SK-N-SH (cell line): ENCODE data around the gene RGL1. TPM values are rescaled to one million over a fixed set of nuclear protein-coding genes. Genes with fewer than 3 reads are reported as not detected.

Experiments used
- CTCF ChIA-PET: fragments of 300-600, 350-600 bp; formaldehyde crosslinking; extraction: SDS; loops from one replicate; lab custom pipeline; 2021; lab: Yijun Ruan, JAX
- POLR2A ChIA-PET: fragments of 350-600 bp; sonication (Branson Sonifier 250); formaldehyde crosslinking; extraction: SDS; loops from one replicate; lab custom pipeline; 2020; ENCODE audit warnings: antibody characterized with exemption, inconsistent platforms; lab: Yijun Ruan, JAX
- DNase-seq: peaks from one replicate; pipeline ENCODE4 v3.0.0; 2012
- H2AFZ ChIP-seq: fragments of 200-600 bp; sonication (generic); 2 replicates; pipeline ENCODE4 v1.8.1; 2016; ENCODE audit warnings: antibody characterized with exemption, mild to moderate bottlenecking, low read depth
- H3F3A ChIP-seq: fragments of 200-600 bp; sonication (generic); replicated peaks from 2 replicates; pipeline ENCODE3; 2016; ENCODE audit warnings: antibody characterized with exemption, mild to moderate bottlenecking; ENCODE audit not compliant: insufficient read depth
- H3K27ac ChIP-seq, 2 experiments: fragments of 200-500 bp in 1 of 2; fragments of 200-600 bp in 1 of 2; sonication (Bioruptor generic) in 1 of 2; sonication (generic), shearing (Covaris generic) in 1 of 2; 2 replicates each; pipeline versions ENCODE4 v1.5.1 to v1.6.1; 2014 to 2016; ENCODE audit warnings: low read depth in 2 of 2, inconsistent platforms in 1 of 2, low read length in 1 of 2, mild to moderate bottlenecking in 1 of 2, mixed read lengths in 1 of 2
- H3K27me3 ChIP-seq: fragments of 200-600 bp; sonication (generic), shearing (Covaris generic); 2 replicates; pipeline ENCODE4 v1.6.1; 2016; ENCODE audit warnings: mixed run types; ENCODE audit not compliant: insufficient read depth
- H3K36me3 ChIP-seq, 2 experiments: fragments of 200-500 bp in 1 of 2; fragments of 200-600 bp in 1 of 2; sonication (Bioruptor generic) in 1 of 2; sonication (generic) in 1 of 2; replicated peaks in 1 of 2; 2 replicates each; pipeline versions ENCODE3 to v1.5.1; 2014 to 2016; ENCODE audit warnings: low read length in 1 of 2, mild to moderate bottlenecking in 1 of 2; ENCODE audit not compliant: insufficient read depth in 2 of 2, control insufficient read depth in 1 of 2
- H3K4me1 ChIP-seq, 2 experiments: fragments of 200-500 bp in 1 of 2; fragments of 200-600 bp in 1 of 2; sonication (Bioruptor generic) in 1 of 2; sonication (generic), shearing (Covaris generic) in 1 of 2; 2 replicates each; pipeline versions ENCODE4 v1.5.1 to v1.6.1; 2014 to 2016; ENCODE audit warnings: low read depth in 1 of 2, low read length in 1 of 2, mixed run types in 1 of 2; ENCODE audit not compliant: insufficient read depth in 2 of 2, control insufficient read depth in 1 of 2
- H3K4me2 ChIP-seq: fragments of 200-600 bp; sonication (generic), shearing (Covaris generic); 2 replicates; pipeline ENCODE4 v1.6.1; 2017; ENCODE audit warnings: mixed run types
- H3K4me3 ChIP-seq, 2 experiments: fragments of 200-500 bp in 1 of 2; fragments of 200-600 bp in 1 of 2; sonication (Bioruptor generic) in 1 of 2; sonication (generic), shearing (Covaris generic) in 1 of 2; 2 replicates each; pipeline versions ENCODE4 v1.5.1 to v1.8.1; 2014 to 2016; ENCODE audit warnings: low read depth in 2 of 2, inconsistent platforms in 1 of 2, low read length in 1 of 2, mild to moderate bottlenecking in 1 of 2, mixed read lengths in 1 of 2, moderate library complexity in 1 of 2
- H3K79me2 ChIP-seq: fragments of 200-600 bp; sonication (generic); 2 replicates; pipeline ENCODE4 v1.8.1; 2017; ENCODE audit warnings: mild to moderate bottlenecking; ENCODE audit not compliant: insufficient read depth
- H3K9ac ChIP-seq: fragments of 200-600 bp; sonication (generic); 2 replicates; pipeline ENCODE4 v1.6.1; 2017; ENCODE audit warnings: mixed run types
- H3K9me2 ChIP-seq: fragments of 200-600 bp; sonication (generic); 2 replicates; pipeline ENCODE4 v1.6.1; 2017; ENCODE audit warnings: mixed run types
- H3K9me3 ChIP-seq: fragments of 200-600 bp; sonication (generic); 2 replicates; pipeline ENCODE4 v1.6.1; 2017; ENCODE audit warnings: mixed run types, mild to moderate bottlenecking, moderate library complexity
- H4K20me1 ChIP-seq: fragments of 200-600 bp; sonication (generic); 2 replicates; pipeline ENCODE4 v1.6.1; 2017; ENCODE audit warnings: mild to moderate bottlenecking, mixed run types; ENCODE audit not compliant: insufficient read depth
- ELF1 ChIP-seq: IDR thresholded peaks from 2 replicates; pipeline ENCODE4 v1.4.0; 2012
- EP300 ChIP-seq, 2 experiments: IDR thresholded peaks; 2 replicates each; pipeline versions ENCODE4 v1.4.0 to v1.6.1; 2012; ENCODE audit warnings: borderline replicate concordance in 1 of 2, low read depth in 1 of 2, low read length in 1 of 2
- EZH2phosphoT487 ChIP-seq: fragments of 200-600 bp; sonication (generic); IDR thresholded peaks from 2 replicates; pipeline ENCODE4 v1.6.1; 2017; ENCODE audit warnings: low read depth, mixed run types, mild to moderate bottlenecking, antibody characterized with exemption, moderate library complexity, borderline replicate concordance
- FOSL2 ChIP-seq: IDR thresholded peaks from 2 replicates; pipeline ENCODE4 v1.4.0; 2012; ENCODE audit warnings: low read depth, mild to moderate bottlenecking, moderate library complexity, borderline replicate concordance
- FOXJ3 ChIP-seq: sonication (generic); formaldehyde crosslinking; IDR thresholded peaks from 2 replicates; pipeline ENCODE4 v1.5.1; 2020; ENCODE audit warnings: mild to moderate bottlenecking, missing genetic modification reagents
- FOXM1 ChIP-seq: IDR thresholded peaks from 2 replicates; pipeline ENCODE4 v1.4.0; 2012; ENCODE audit warnings: low read depth, mild to moderate bottlenecking
- GABPA ChIP-seq: IDR thresholded peaks from 2 replicates; pipeline ENCODE4 v1.4.0; 2012; ENCODE audit warnings: low read depth, mild to moderate bottlenecking
- GATA2 ChIP-seq: sonication (generic); formaldehyde crosslinking; IDR thresholded peaks from 2 replicates; pipeline ENCODE4 v1.5.0; 2020; ENCODE audit warnings: mild to moderate bottlenecking, missing genetic modification reagents
- MEF2A ChIP-seq: IDR thresholded peaks from 2 replicates; pipeline ENCODE4 v1.4.0; 2012; ENCODE audit warnings: low read depth, borderline replicate concordance
- NFIC ChIP-seq: IDR thresholded peaks from 2 replicates; pipeline ENCODE4 v1.4.0; 2012; ENCODE audit warnings: borderline replicate concordance
- NRF1 ChIP-seq: IDR thresholded peaks from 2 replicates; pipeline ENCODE4 v1.6.1; 2012; ENCODE audit warnings: low read depth, mild to moderate bottlenecking, low read length
- PBX3 ChIP-seq: IDR thresholded peaks from 2 replicates; pipeline ENCODE4; 2012
- POLR2AphosphoS5 ChIP-seq: IDR thresholded peaks from 2 replicates; pipeline ENCODE4 v1.6.1; 2012; ENCODE audit warnings: low read depth, low read length
- RAD21 ChIP-seq: IDR thresholded peaks from 2 replicates; pipeline ENCODE4 v1.6.1; 2012; ENCODE audit warnings: mild to moderate bottlenecking, low read length
- RCOR1 ChIP-seq: fragments of 150-350 bp; IDR thresholded peaks from 2 replicates; pipeline ENCODE4 v1.6.1; 2017; ENCODE audit warnings: antibody characterized with exemption, low read length
- RXRA ChIP-seq: IDR thresholded peaks from 2 replicates; pipeline ENCODE4 v1.4.0; 2012; ENCODE audit warnings: low read depth, mild to moderate bottlenecking, borderline replicate concordance
- SIN3A ChIP-seq: IDR thresholded peaks from 2 replicates; pipeline ENCODE4 v1.6.1; 2012; ENCODE audit warnings: low read depth, mild to moderate bottlenecking, low read length, moderate library complexity, borderline replicate concordance
- SMC3 ChIP-seq: IDR thresholded peaks from 2 replicates; pipeline ENCODE4 v1.6.1; 2012; ENCODE audit warnings: low read depth, low read length, improper control_type of control experiment
- TCF12 ChIP-seq: IDR thresholded peaks from 2 replicates; pipeline ENCODE4 v1.4.0; 2012
- USF1 ChIP-seq: IDR thresholded peaks from 2 replicates; pipeline ENCODE4 v1.4.0; 2012; ENCODE audit warnings: low read depth, borderline replicate concordance
- ZBTB33 ChIP-seq: IDR thresholded peaks from 2 replicates; pipeline ENCODE4 v1.4.0; 2012; ENCODE audit warnings: low read depth, borderline replicate concordance
- WGBS: methylation state at CpG from one replicate; pipeline ENCODE4 v1.1.6; 2017; ENCODE audit warnings: low lambda C conversion rate; 5-methylcytosine and 5-hydroxymethylcytosine counted together
- polyA plus RNA-seq, 3 experiments: library from polyadenylated mRNA; depleted of rRNA; stranded (reverse); fragments of >200 nt; gene quantifications; 2 replicates each; pipeline ENCODE4 v1.2.3, GENCODE V29; 2012

Gene RGL1
- polyA plus RNA-seq, 1 of the 3 experiments (the other 2 are of a cell fraction): 8.3 TPM

- no peak overlapping the region for H2AFZ ChIP-seq
- peaks cover 21 to 77% of the 10 kb centered on the region in 2 experiments for H3K36me3 ChIP-seq
- H3K9ac ChIP-seq: no peak overlapping the region
- no peaks in the 10 kb centered on the region for H3K79me2 ChIP-seq
- H4K20me1 ChIP-seq: no peaks in the 10 kb centered on the region
- no peaks in the 10 kb centered on the region for H3F3A ChIP-seq
- H3K4me1 ChIP-seq: peaks cover 15 to 29% of the 10 kb centered on the region in 2 experiments
- ChIA-PET POLR2A (interaction anchor here (0.6 kb wide), 1 partner anchor 501 kb away, joined by 6 read pairs; no protein-coding TSS in a partner anchor), CTCF (interaction anchor here (0.9 to 5.7 kb wide), 22 partner anchors 11 to 952 kb away, joined by 3 to 219 read pairs (median 10); partner anchors contain the start of genes APOBEC4 and ARPC5)
- TF ChIP-seq FOSL2 (no peak), NRF1 (no peak), SIN3A (no peak), SMC3 (no peak), EZH2phosphoT487 (no peak), POLR2AphosphoS5 (no peak), FOXM1 (no peak), FOXJ3 (CRISPR knock-in tag) (no peak), RCOR1 (no peak)
- no peaks in the 10 kb centered on the region for H3K9me2 ChIP-seq
- H3K27me3 ChIP-seq: no peaks in the 10 kb centered on the region
- no peak overlapping the region for H3K27ac ChIP-seq
- H3K4me3 ChIP-seq: no peak overlapping the region
- no peak overlapping the region for H3K4me2 ChIP-seq
- DNase-seq: no peak
- no peaks in the 10 kb centered on the region for H3K9me3 ChIP-seq
These were observed 110.0 kb downstream of the RGL1 start for GRCh38 chr1:183914891-183915290.

- peaks cover 15 to 29% of the 10 kb centered on the region in 2 experiments for H3K4me1 ChIP-seq
- peak overlapping the region; percentile 68 to 80 for H3K27ac ChIP-seq
- no peaks in the 10 kb centered on the region for H3K79me2 ChIP-seq
- 8% methylated on average over 10 of the region's 10 CpGs for WGBS
- peak overlapping the region in 1 of 2 experiments; percentile 27; a peak in 1 of 4 replicates for H3K4me3 ChIP-seq
- peak overlapping the region; percentile 39 for H3K9ac ChIP-seq
- H4K20me1 ChIP-seq: no peaks in the 10 kb centered on the region
- peak overlapping the region; percentile 44; the same call in 1 of the 2 replicates for H2AFZ ChIP-seq
- peaks cover 21 to 81% of the 10 kb centered on the region in 2 experiments for H3K36me3 ChIP-seq
- no peaks in the 10 kb centered on the region for H3K9me3 ChIP-seq
- DNase-seq: peak; percentile 63
- no peaks in the 10 kb centered on the region for H3K27me3 ChIP-seq
- POLR2A ChIA-PET: interaction anchor here (1.3 kb wide), 1 partner anchor 260 kb away, joined by 6 read pairs; no protein-coding TSS in a partner anchor
- H3K4me2 ChIP-seq: peak overlapping the region; percentile 72
- H3K9me2 ChIP-seq: no peaks in the 10 kb centered on the region
- CTCF ChIA-PET: interaction anchor here (0.6 to 5.7 kb wide), 92 partner anchors 8 to 953 kb away, joined by 3 to 219 read pairs (median 4); partner anchors contain the start of genes APOBEC4, ARPC5 and RGL1
- H3F3A ChIP-seq: no peaks in the 10 kb centered on the region
- TF ChIP-seq ELF1 (no peak), TCF12 (peak; percentile 90), POLR2AphosphoS5 (peak; percentile 60; the same call in 1 of the 2 replicates), ZBTB33 (no peak), FOSL2 (peak; percentile 92; the same call in 1 of the 2 replicates), GATA2 (CRISPR knock-in tag) (no peak), RXRA (peak; percentile 31; the same call in 1 of the 2 replicates), RAD21 (peak; percentile 97), NFIC (peak; percentile 72), MEF2A (no peak), EP300 (IDR thresholded peaks at IDR 0.05; ENCODE audit: borderline replicate concordance in 1 of 2, low read depth in 1 of 2, low read length in 1 of 2) (peak in 1 of 2 experiments; percentile 68; a peak in 1 of 4 replicates), NRF1 (0 out of 2 replicates have a peak, but pooled peaks have one; percentile 3), SMC3 (peak; percentile 97), SIN3A (peak; percentile 11; the same call in 1 of the 2 replicates), GABPA (no peak), PBX3 (peak; percentile 63; the same call in 1 of the 2 replicates), USF1 (peak; percentile 75; the same call in 1 of the 2 replicates), FOXM1 (no peak)
These were observed 110.9 kb downstream of the RGL1 start for GRCh38 chr1:183915625-183916510.
